HL-60 (cell line): ENCODE data around the gene OBP2A.
"Not testable (repeated sequence)": the region's sequence is repeated elsewhere in the genome, so short reads cannot be mapped to it uniquely, and the experiment has no call there.

ENCODE experiments used
- DNase-seq, 2 experiments: peaks; one replicate each; pipeline ENCODE4 v3.0.0-alpha.2; 2010 to 2020; ENCODE audit warnings: low read depth in 1 of 2, low spot score in 1 of 2
- H3K27ac ChIP-seq: fragments of 250-450 bp; sonication (Bioruptor Pico); replicated peaks from 2 replicates; pipeline ENCODE4 v1.5.1; 2020; ENCODE audit warnings: mild to moderate bottlenecking, moderate library complexity
- H3K27me3 ChIP-seq: fragments of 250-450 bp; sonication (Bioruptor Pico); 2 replicates; pipeline ENCODE4 v1.5.1; 2021; ENCODE audit warnings: mild to moderate bottlenecking, moderate library complexity; ENCODE audit not compliant: insufficient read depth, poor library complexity, severe bottlenecking
- H3K4me3 ChIP-seq: replicated peaks from 2 replicates; pipeline ENCODE4 v1.5.1; 2011; ENCODE audit warnings: mild to moderate bottlenecking, control low read depth, low read length; ENCODE audit not compliant: insufficient read depth
- CTCF ChIP-seq: IDR thresholded peaks from one replicate; pipeline ENCODE4 v1.5.1; 2011; ENCODE audit warnings: low read length, control low read depth, inconsistent platforms; ENCODE audit not compliant: insufficient read depth
- GABPA ChIP-seq: IDR thresholded peaks from 2 replicates; pipeline ENCODE4 v1.6.1; 2012; ENCODE audit warnings: low read depth
- POLR2AphosphoS5 ChIP-seq: IDR thresholded peaks from 2 replicates; pipeline ENCODE4 v1.6.1; 2012; ENCODE audit warnings: low read depth
- SPI1 ChIP-seq: IDR thresholded peaks from 2 replicates; pipeline ENCODE4 v1.6.1; 2012; ENCODE audit warnings: low read depth, mild to moderate bottlenecking, borderline replicate concordance
- TF ChIP-seq, protein P1 (sequence below): IDR thresholded peaks from 2 replicates; pipeline ENCODE4 v1.6.1; 2012; ENCODE audit warnings: low read depth; ENCODE audit not compliant: insufficient replicate concordance

Gene OBP2A

DNA sequence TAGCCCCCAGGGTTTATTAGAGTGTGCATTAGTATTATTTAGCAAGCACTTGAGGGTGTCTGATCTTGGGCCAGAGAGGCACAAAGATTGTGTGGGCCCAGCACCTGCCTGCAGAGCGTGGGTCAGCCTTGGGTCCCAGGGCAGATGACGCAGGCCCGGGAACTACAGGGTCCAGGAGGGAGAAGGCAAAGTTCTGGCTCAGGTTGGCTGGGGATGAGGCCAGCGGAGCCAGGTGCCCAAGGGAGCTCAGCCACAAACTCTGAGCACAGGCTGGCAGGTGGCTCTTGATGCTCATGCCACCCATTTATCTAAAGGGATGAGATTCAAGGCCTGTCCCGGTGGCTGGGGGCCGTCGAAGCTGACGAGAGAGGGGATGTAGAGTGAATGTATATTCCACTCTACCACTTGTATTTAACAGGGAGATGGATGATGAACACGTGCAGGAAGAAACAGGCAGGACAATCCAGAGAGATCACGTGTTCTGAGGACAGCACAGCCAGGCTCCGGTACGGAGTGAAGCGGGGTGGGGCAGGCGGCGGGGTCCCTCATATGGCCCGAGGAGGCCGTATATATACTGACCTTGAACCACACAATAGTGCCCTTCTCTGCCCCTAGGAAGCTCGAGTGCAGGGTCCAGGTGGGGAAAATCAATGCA is 818 bp upstream of the OBP2A start:
- TF ChIP-seq, protein P1, sequence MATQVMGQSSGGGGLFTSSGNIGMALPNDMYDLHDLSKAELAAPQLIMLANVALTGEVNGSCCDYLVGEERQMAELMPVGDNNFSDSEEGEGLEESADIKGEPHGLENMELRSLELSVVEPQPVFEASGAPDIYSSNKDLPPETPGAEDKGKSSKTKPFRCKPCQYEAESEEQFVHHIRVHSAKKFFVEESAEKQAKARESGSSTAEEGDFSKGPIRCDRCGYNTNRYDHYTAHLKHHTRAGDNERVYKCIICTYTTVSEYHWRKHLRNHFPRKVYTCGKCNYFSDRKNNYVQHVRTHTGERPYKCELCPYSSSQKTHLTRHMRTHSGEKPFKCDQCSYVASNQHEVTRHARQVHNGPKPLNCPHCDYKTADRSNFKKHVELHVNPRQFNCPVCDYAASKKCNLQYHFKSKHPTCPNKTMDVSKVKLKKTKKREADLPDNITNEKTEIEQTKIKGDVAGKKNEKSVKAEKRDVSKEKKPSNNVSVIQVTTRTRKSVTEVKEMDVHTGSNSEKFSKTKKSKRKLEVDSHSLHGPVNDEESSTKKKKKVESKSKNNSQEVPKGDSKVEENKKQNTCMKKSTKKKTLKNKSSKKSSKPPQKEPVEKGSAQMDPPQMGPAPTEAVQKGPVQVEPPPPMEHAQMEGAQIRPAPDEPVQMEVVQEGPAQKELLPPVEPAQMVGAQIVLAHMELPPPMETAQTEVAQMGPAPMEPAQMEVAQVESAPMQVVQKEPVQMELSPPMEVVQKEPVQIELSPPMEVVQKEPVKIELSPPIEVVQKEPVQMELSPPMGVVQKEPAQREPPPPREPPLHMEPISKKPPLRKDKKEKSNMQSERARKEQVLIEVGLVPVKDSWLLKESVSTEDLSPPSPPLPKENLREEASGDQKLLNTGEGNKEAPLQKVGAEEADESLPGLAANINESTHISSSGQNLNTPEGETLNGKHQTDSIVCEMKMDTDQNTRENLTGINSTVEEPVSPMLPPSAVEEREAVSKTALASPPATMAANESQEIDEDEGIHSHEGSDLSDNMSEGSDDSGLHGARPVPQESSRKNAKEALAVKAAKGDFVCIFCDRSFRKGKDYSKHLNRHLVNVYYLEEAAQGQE, result no peak
- TF ChIP-seq SPI1, result no peak
- no peak for TF ChIP-seq CTCF
- TF ChIP-seq POLR2AphosphoS5, result no peak
- no peak for TF ChIP-seq GABPA
- DNase-seq, result no peak
- no peaks in the 10 kb centered on the region for H3K27me3 ChIP-seq
- no peak overlapping the region for H3K27ac ChIP-seq
- H3K4me3 ChIP-seq, result no peak overlapping the region

DNA sequence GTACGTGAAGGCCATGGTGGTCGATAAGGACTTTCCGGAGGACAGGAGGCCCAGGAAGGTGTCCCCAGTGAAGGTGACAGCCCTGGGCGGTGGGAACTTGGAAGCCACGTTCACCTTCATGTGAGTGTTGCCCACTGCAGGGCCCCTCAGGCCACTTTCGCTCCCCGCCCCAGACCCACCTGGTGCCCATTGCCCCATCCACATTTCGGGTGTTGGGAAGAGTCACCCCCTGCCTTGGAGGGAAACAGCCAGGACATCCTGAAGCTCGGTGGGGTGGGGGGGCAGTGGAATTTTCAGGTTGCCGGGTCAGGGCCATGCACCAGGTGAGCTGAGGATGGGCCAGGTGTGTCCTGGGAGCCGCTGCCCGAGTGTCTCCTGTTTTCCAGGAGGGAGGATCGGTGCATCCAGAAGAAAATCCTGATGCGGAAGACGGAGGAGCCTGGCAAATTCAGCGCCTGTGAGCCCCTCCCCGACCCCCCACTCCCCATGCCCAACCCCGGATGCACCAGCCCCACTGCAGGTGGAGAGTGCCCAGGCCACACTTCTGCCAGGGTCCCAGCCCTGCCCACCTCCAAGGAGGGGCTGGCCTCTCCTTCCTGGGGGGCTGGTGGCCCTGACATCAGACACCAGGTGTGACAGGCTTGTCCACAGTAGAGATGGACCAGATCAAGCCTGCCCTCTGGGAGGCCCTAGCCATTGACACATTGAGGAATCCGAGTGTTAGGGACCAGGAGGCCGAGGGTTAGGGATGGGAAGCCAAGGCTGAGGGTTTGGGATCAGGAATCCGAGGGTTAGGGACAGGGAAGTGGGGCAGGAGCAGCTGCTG is 1.1 kb downstream of the OBP2A start:
- not testable (repeated sequence) for H3K27ac ChIP-seq, H3K27me3 ChIP-seq, DNase-seq, H3K4me3 ChIP-seq

DNA sequence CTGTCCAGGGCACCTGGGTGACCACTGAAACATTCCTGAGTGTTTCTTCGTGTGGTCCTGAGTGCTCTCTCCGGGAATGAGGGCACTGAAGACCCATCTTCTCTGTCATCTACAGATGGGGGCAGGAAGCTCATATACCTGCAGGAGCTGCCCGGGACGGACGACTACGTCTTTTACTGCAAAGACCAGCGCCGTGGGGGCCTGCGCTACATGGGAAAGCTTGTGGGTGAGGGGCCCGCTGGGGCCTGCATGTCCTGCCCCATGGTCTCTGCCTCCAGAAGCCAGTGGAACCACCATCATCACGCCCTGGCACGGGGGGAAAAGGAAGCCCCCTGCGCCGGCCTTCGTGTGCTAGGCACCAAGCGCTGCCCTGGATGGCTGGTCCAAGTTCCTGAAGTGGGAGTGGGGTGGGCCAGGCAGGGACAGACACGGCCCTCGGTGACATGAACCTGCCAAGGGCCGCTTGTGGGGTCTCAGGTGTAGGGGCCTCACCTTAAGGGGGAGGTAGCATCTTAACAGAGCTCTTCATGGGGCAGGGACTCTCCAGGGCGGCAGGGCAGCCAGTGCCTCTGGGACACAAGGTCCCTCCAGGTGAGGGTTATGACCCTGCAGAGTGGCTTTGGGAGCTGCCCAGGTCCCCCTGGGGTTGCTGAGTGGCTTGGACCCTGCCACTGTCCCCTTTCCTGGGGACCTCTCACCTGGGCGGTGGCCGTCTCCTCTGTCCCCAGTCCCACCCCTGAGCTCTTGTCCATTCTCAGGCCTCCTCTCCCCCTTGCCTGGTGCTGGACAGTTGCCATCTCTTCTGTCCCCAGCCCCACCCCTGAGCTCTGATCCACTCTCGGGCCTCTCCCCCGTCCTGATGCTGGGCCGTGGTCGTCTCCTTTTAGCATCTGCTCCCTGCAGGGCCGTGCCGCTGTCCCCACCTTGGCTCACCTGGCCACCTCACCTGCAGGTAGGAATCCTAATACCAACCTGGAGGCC is 2.1 kb downstream of the OBP2A start:
- TF ChIP-seq POLR2AphosphoS5 (no peak), GABPA (no peak), CTCF (no peak), SPI1 (no peak)
- TF ChIP-seq, protein P1, result no peak

GRCh38 chr9:135549478-135550343 is 3.8 kb downstream of the OBP2A start:
- DNase-seq, H3K27ac ChIP-seq, H3K4me3 ChIP-seq, H3K27me3 ChIP-seq: not testable (repeated sequence)

More for the DNA sequence above, 2.1 kb downstream of the OBP2A start:
- no peak overlapping the region for H3K4me3 ChIP-seq
- DNase-seq, result no peak
- peaks cover 2% of the 10 kb centered on the region for H3K27me3 ChIP-seq
- no peak overlapping the region for H3K27ac ChIP-seq
